HG03342 (cell line): Measurements from ENCODE around the gene TATDN3.
"Not testable (repeated sequence)": the region's sequence is repeated elsewhere in the genome, so short reads cannot be mapped to it uniquely, and the experiment has no call there.

Experiments
- ATAC-seq: cut with Tn5 transposase; IDR thresholded peaks from one replicate; pipeline ENCODE4 v1.9.1; 2021; ENCODE audit warnings: mild to moderate bottlenecking, moderate library complexity; ENCODE audit not compliant: unreplicated experiment

The TATDN3 gene

GRCh38 chr1:212791676-212792395 lies at the start of gene TATDN3, which contains the start of gene NSL1:
Gene TATDN3, plus strand, starts transcription at chr1:212791894. Its CDS starts 28 bp downstream, at chr1:212791922.
Gene NSL1, minus strand, starts transcription at chr1:212791777. Its CDS starts 14 bp downstream, at chr1:212791763.
- ATAC-seq = peak; percentile 58

- ATAC-seq = no peak
Measured at GRCh38 chr1:212743901-212744475, 47.7 kb upstream of the TATDN3 start.

- no peak for ATAC-seq
Measured at GRCh38 chr1:212745303-212745702, 46.4 kb upstream of the TATDN3 start.

- no peak for ATAC-seq
Measured at GRCh38 chr1:212746546-212746945, 45.1 kb upstream of the TATDN3 start.

DNA sequence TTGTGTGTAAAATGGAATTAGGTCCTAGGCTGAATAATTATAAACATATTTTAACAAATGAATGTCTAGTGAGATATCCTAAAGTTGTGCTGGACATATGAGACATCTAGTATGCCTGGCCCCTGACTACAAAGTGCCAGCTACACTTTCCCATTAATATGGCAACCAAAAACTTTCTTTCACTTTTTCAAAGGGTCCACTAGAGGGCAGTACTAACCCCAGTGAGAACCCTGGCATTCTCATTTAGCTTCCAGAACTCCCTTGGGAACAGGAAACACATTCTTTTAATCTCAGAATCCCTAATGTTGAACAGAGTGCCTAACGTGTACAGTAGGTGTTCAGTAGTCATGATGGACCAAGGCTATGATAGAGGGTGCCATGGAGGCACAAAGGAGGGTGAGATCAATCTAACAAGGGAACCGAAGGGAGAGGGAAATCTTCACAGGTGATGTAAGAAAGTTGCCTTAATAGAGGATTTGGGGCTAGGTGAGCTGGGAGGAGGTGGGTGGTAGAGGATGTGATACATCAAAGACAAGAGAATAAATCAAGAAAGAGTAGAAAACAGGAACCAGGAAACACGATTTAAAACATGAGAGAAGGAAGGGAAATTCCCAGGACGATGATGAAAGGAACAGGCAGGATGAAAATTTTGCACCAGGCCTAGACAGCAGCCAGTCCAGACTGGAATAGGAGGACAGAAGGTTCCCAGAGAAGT lies 41.7 kb upstream of the TATDN3 start:
- no peak for ATAC-seq

- peak; percentile 47 for ATAC-seq
Measured at GRCh38 chr1:212752252-212752933, 39.3 kb upstream of the TATDN3 start.

DNA sequence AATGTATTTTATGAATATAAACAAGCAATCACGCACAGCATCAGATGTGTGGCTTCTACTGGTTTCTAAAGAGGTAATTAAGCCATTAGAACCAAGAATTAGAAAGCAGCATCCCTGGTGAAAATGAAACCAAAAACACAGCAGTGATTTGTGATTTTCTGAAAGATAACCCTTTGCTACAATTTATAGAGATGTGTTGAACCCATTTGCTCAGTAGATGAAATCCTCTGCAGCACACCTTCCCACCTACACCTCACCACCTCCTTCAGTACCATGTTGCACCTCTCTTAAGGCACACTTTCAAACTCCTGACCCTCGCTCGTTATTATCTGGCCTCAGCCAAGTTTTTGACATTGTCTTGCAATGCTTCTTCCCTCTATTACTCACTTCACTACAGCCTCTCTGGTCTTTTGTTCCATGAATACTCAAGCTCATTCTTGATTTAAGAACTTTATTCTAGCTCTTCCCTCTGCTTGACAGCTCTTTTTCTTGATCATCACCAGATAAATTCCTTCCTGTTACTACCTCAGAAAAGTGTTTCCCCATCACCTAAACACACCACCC lies 38.7 kb upstream of the TATDN3 start:
- peak; percentile 28 for ATAC-seq

GRCh38 chr1:212753749-212754148 lies 37.9 kb upstream of the TATDN3 start:
- ATAC-seq = no peak

DNA sequence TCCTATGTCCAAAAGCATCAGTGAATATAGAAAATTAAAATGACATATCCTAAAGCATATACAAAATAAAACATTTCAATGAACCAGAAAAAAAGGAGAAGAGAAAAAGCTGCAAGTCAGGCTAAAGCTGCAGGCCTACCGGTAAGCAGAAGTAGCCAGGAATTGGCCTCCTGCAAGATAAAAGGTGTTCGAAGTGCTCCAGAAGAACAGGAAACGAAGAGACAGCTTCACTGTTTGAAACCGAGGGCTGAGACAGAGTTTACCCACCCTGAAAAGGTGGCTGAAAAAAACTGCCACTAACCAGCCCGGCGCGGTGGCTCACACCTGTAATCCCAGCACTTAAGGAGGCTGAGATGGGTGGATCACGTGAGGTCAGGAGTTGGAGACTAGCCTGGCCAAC lies 37.5 kb upstream of the TATDN3 start:
- ATAC-seq = peak; percentile 57

- no peak for ATAC-seq
Measured at GRCh38 chr1:212754680-212755079, 37.0 kb upstream of the TATDN3 start.

- ATAC-seq = no peak
Measured at GRCh38 chr1:212759683-212760082, 32.0 kb upstream of the TATDN3 start.

- ATAC-seq = no peak
Measured at GRCh38 chr1:212760126-212760823, 31.4 kb upstream of the TATDN3 start.

DNA sequence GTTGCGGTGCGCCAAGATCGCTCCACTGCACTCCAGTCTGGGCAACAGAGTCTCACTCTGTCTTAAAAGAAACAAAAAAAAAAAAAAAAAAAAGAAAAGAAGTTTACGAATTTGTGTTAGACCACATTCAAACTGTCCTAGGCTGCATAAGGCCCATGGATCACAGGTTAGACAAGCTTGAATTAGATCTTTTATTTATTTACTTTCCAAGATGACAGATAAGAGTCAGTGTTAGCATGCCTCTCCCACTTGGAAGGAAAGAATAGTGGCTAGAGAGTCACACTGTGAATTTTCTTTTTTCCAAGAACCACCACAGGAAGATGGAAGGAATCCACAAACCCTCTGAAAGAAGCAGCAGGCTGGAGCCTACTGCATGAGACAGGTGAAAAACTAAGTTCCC lies 29.5 kb upstream of the TATDN3 start:
- ATAC-seq = no peak

DNA sequence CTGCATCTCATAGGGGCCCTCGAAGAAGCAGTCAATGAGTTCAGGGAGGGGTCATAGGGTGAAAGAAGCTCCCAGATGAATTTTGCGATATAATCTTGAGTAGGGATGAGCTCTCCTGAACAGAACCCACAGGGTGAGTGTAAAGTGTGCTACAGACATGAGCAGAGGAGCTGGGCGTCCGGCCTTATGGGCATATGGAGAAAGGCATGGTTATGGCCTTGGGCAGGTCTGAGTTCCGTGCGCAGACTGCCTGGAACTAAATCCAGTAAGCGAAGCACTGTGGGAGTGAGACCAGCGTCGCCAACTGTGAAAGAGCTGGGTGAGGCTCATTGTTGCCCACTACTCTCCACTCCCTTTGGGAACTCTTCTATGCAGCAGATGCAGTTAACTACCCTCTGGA lies 28.9 kb upstream of the TATDN3 start:
- ATAC-seq = no peak

- ATAC-seq = not testable (repeated sequence)
Measured at GRCh38 chr1:212764718-212765281, 26.9 kb upstream of the TATDN3 start.

GRCh38 chr1:212766825-212767224 lies 24.9 kb upstream of the TATDN3 start:
- ATAC-seq = not testable (repeated sequence)

DNA sequence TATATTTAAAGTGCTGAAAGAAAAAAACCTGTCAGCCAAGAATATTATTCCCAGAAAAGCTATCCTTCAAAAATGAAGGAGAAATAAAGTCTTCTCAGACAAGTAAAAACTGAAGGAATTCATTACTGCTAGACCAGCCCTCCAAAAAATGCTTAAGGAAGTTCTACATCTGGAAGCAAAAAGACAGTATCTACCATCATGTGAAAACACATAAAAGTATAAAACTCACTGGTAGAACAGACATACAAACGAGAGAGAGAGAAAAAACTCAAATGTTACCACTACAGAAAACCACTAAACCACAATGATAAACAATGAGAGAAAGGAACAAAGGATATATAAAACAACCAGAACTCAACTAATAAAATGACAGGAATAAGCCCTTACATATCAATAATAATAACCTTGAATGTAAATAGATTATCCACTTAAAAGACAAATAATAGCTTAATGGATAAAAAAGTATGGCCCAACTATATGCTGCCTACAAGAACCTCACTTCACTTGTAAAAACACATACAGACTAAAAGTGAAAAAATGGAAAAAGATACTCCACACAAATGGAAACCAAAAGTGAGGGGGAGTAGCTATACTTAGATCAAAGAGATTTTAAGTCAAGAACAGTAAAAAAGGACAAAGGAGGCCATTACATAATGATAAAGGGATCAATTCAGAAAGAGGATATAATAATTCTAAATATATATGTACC lies 22.1 kb upstream of the TATDN3 start:
- peak; percentile 47 for ATAC-seq

- no peak for ATAC-seq
Measured at GRCh38 chr1:212771341-212771740, 20.4 kb upstream of the TATDN3 start.

DNA sequence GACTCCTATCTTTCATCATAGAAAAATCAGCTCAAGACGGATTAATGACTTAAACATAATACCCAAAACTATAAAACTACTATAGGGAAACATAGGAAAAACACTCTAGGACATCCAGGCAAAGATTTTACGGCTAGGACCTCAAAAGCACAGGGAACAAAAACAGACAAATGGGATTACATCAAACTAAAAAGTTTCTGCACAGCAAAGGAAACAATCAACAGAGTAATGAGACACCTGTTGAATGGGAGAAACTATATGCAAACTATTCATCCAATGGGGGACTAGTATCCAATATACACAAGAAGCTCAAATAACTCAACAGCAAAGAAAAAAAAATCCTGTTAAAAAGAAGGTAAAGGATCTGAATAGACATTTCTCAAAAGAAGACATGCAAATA lies 18.7 kb upstream of the TATDN3 start:
- ATAC-seq = no peak
